HFF-Myc (cell line): ENCODE data around the gene PTPRM.

Experiments
- DNase-seq: peaks from one replicate; pipeline ENCODE4 v3.0.0-alpha.2; 2011; ENCODE audit warnings: low read depth; ENCODE audit errors: extremely low read depth
- H3K4me3 ChIP-seq: replicated peaks from 2 replicates; pipeline ENCODE4 v1.5.1; 2011; ENCODE audit warnings: low read depth, mild to moderate bottlenecking, control low read depth, low read length
- TF ChIP-seq, protein P1 (sequence below): IDR thresholded peaks from 2 replicates; pipeline ENCODE4 v1.5.1; 2012; ENCODE audit warnings: mild to moderate bottlenecking, low read depth, low read length, control low read depth; ENCODE audit errors: missing control alignments

PTPRM gene

DNA sequence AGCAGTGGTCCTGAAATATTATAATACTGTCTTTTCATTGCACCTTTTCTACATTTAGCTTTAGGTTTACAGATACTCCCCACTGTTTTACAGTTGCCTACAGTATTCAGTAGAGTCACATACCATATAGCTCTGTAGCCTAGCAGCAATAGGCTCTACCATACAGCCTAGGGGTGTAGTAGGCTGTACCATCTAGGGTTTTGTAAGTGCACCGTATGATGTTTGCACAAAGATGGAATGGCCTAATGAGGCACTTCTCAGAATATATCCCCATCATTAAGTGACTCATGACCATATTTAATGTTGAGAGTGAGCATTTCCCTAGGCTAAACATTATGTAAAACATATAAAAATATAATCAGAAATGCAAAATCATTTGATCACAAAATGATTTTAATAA, 530.8 kb downstream of the PTPRM start:
- H3K4me3 ChIP-seq = no peak overlapping the region
- TF ChIP-seq, protein P1, sequence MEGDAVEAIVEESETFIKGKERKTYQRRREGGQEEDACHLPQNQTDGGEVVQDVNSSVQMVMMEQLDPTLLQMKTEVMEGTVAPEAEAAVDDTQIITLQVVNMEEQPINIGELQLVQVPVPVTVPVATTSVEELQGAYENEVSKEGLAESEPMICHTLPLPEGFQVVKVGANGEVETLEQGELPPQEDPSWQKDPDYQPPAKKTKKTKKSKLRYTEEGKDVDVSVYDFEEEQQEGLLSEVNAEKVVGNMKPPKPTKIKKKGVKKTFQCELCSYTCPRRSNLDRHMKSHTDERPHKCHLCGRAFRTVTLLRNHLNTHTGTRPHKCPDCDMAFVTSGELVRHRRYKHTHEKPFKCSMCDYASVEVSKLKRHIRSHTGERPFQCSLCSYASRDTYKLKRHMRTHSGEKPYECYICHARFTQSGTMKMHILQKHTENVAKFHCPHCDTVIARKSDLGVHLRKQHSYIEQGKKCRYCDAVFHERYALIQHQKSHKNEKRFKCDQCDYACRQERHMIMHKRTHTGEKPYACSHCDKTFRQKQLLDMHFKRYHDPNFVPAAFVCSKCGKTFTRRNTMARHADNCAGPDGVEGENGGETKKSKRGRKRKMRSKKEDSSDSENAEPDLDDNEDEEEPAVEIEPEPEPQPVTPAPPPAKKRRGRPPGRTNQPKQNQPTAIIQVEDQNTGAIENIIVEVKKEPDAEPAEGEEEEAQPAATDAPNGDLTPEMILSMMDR = no peak
- DNase-seq = no peak

DNA sequence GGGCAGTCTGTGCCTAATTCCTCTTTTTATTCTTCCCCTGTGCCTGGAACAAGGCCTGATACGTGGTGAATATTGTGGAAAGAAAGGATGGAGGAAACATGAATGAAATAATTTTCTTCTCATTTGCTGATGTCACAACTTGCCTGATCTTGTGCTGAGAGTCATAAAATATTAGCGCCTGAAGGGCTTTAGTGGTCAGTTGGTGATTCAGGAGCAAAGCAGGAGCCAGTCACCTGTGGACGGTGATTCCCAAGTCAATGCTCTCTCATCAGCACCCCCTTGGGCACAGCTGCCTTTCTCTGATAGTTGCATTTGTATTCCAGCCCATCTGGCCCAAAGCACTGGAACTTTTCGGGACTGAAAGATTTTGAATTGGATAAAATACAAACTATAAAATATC, 539.5 kb downstream of the PTPRM start:
- DNase-seq = no peak
- TF ChIP-seq, protein P1 = no peak
- no peak overlapping the region for H3K4me3 ChIP-seq

DNA sequence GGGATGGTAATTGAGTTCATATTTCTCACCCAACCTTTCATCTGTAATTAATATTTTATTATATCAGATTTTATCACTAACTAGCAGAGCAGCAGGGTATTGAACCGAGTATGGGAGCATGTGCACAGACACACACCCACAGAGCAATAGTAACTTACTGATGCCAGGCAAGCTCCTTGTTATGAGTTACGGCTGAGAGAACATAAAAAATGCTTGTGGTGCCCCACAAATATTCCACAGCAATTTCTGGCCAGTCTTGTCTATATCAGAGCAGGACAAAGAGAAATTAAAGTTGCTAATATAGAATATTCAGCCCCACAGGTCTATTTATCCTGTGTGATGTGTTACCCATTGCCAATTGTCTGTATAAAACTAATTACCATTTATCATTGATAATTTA, 540.3 kb downstream of the PTPRM start:
- DNase-seq = no peak
- TF ChIP-seq, protein P1 = no peak

DNA sequence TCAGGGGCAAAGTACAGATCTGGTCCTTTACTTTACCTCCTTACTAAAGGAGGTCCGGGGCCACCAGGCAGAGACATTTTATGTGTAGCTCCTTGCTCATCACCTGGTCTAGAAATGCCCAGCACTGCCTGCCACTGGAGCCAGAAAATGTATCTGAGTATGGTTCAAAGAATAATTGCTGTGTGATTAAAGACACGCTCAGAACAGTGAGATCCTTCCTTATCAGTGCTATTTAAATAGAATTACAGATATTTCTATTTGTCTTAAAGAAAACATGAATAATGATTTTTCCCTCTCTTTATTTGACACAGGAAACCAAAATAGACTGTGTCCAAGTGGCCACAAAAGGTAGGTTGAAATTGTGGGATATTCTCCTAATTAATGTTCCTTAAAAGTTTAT, 547.4 kb downstream of the PTPRM start:
- no peak for DNase-seq
- H3K4me3 ChIP-seq = no peak overlapping the region
- TF ChIP-seq, protein P1 = no peak

More for the DNA sequence above, 540.3 kb downstream of the PTPRM start:
- no peak overlapping the region for H3K4me3 ChIP-seq

DNA sequence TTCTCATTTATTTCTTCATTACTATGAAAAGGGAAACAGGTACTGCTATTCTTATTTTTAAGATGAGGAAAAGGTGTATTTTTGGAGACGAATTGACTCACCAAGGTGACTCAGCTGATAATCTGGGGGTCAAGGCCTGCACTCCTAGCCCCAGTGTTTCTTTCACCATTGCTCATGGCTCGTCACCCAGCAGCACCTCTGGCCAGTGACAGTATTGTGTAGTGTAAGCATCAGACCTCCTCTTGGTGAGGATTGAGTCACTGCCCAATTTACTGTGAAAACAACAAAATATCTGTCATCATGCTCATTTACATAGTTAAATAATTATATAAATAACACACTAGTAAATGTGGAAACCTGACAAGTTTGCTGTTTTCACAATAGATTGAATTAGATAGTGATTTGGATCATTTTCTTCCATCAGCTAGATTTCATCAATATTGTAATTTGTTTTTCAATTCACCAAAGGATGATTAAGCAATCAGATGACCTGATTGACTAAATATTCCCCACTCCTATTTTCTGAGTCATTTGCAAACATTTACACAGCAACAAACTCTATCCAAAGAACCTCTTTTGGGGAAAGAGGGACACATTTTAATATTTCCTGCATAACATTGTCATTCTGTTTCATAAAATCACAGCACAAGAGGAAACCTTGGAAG, 549.4 kb downstream of the PTPRM start:
- DNase-seq = no peak
- TF ChIP-seq, protein P1 = no peak

DNA sequence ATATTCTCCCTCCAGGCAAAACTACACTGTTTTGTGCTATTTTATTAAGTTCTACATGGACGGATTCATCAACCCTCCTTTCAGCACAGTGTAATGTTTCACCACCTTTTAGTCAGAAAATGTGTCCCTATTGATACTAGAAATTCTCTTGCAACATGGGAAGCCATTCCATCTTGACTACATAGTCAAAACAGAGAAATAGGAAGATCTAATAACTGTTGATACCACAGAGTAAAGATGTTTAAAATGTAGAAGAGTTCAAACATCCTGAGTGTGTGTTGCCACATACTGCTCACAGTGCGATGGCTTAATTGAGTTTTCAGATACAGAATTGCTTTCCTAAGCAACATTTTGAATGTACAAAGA, 549.9 kb downstream of the PTPRM start:
- no peak overlapping the region for H3K4me3 ChIP-seq
- TF ChIP-seq, protein P1 = no peak
- no peak for DNase-seq

More for the DNA sequence above, 549.4 kb downstream of the PTPRM start:
- H3K4me3 ChIP-seq = no peak overlapping the region

DNA sequence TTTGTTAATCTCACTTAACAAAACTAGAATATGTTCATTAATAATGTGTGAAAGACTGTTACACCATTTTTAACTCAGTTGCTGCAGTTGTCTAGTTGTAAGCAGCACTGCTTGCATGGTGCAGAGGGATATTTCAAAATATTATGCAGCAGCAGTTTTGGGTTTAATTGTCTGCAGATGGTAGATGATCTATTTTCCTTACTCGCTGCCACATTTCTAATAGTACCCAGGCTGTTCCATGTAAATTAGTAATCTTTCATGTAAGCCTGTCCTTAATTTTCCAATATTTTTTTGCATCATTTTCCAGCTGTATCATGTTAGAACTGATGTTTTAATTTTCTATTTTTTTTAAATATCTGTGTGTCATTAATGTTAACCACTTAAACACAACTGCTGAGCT, 554.0 kb downstream of the PTPRM start:
- no peak overlapping the region for H3K4me3 ChIP-seq
- TF ChIP-seq, protein P1 = no peak
- DNase-seq = no peak
